ENCODE measurements around the gene CST1.
"Not testable (repeated sequence)": the region's sequence is repeated elsewhere in the genome, so short reads cannot be mapped to it uniquely, and the experiment has no call there.

GRCh38 chr20:23756792-23757191 is 6.1 kb upstream of the CST1 start:
- not testable (repeated sequence) for TF ChIP-seq POLR2A, EP300, CTCF, POLR2AphosphoS5 (IDR thresholded peaks at IDR 0.05)
